GM19239 (cell line): ENCODE measurements around the gene WRAP53.

Experiments
- DNase-seq: peaks from one replicate; pipeline ENCODE4 v3.0.0; 2011; ENCODE audit warnings: low spot score; ENCODE audit not compliant: insufficient read length
- FAIRE-seq: peaks from 2 replicates; lab custom pipeline; 2011; peaks lifted over from hg19 to GRCh38; lab: Jason Lieb, UNC

The WRAP53 gene

DNA sequence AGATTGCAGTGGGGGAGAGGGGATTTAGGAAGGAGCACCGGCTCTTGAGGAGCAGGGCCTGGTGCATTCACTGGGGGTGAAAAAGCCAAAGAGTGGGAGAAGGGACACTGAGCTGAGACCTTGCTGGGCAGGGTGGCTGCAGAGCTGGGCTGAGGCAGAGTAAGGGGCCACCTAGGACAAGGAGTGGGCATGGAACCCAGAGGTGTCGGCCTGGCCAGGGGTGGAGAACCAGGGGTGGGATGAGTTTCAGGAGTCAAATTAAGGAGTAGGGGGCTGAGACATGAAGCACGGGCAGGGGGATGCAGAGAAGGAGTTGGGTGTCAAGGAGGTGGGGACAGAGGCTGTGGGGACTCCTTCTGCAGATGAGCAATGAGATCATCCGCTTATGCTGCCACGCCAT lies 49.3 kb downstream of the WRAP53 start:
- FAIRE-seq (no peak), DNase-seq (no peak)

- FAIRE-seq (no peak), DNase-seq (no peak)
Observed at GRCh38 chr17:7739746-7740145, 51.5 kb downstream of the WRAP53 start.

DNA sequence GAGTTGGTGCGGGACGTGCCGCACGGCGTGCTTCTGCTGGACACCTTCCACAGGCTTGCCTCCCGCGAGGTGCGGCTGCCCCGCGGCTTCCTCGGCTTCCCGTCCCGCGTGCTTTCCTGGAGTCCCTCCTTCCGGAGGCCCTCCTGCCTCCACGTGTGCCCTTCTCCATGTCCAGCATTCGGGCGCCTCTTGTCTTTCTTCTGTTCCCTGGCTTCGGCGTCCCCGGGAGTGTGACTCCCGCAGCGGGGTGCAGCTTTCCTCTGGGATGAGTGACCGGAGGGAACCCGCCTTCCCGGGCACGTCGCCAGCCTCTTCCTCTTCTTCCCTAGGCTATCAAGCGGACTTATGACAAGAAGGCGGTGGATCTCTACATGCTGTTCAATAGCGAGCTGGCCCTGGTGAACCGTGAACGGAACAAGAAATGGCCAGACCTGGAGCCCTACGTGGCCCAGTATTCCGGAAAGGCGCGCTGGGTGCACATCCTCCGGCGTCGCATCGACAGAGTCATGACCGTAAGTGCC lies 52.3 kb downstream of the WRAP53 start:
- DNase-seq (no peak), FAIRE-seq (no peak)

- FAIRE-seq, result no peak
Observed at GRCh38 chr17:7742729-7743128, 54.5 kb downstream of the WRAP53 start.

GRCh38 chr17:7744416-7744815 lies 56.1 kb downstream of the WRAP53 start:
- FAIRE-seq (no peak), DNase-seq (no peak)

More at GRCh38 chr17:7742729-7743128, 54.5 kb downstream of the WRAP53 start:
- no peak for DNase-seq

GRCh38 chr17:7745748-7746470 lies 57.6 kb downstream of the WRAP53 start:
- DNase-seq (no peak), FAIRE-seq (no peak)

- DNase-seq, result no peak
Observed at GRCh38 chr17:7747635-7748071, 59.4 kb downstream of the WRAP53 start.

GRCh38 chr17:7748076-7748775 lies 59.9 kb downstream of the WRAP53 start:
- DNase-seq (no peak), FAIRE-seq (no peak)

More at GRCh38 chr17:7747635-7748071, 59.4 kb downstream of the WRAP53 start:
- no peak for FAIRE-seq

DNA sequence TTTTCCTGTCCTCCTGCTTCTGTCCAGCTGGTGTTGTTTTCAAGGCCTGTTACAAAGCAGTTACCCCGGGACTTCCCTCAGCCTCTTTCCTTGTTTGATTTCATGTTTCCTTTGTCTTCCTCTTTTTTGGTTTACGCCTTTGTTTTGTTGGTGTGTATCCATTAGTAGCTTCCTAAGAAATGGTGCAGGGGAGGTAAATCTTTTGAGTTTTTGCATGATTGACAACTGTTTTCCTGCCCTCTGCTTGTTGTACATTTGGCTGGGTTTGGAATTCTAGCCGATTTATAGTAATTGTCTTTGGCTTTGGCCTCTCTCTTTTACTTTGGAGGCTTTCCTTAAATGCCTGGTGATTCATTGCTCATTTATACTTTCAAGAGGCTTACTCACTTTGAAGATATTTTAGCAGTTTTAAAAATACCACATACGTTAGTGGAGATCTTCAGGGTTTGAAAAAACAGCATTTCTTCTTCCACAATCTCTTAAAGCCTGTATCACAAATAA lies 62.1 kb downstream of the WRAP53 start:
- no peak for DNase-seq

More for the DNA sequence above, 62.1 kb downstream of the WRAP53 start:
- no peak for FAIRE-seq
